NB4 (cell line): ENCODE measurements around the gene MCM5.

ENCODE experiments used
- CTCF ChIP-seq: IDR thresholded peaks from one replicate; pipeline ENCODE4 v1.5.1; 2012; ENCODE audit warnings: low read depth, low read length
- POLR2A ChIP-seq: IDR thresholded peaks from 2 replicates; pipeline ENCODE4 v1.6.1; 2011; ENCODE audit warnings: mild to moderate bottlenecking; ENCODE audit not compliant: insufficient read length; ENCODE audit errors: extremely low read depth

- no peak for TF ChIP-seq CTCF
- no peak for TF ChIP-seq POLR2A
Measured at GRCh38 chr22:35400501-35400790, 506 bp downstream of the MCM5 start.
